ENCODE data around the gene ARL3.
"Not testable (repeated sequence)": the region's sequence is repeated elsewhere in the genome, so short reads cannot be mapped to it uniquely, and the experiment has no call there.

The ARL3 gene

GRCh38 chr10:102701796-102702195 is 12.4 kb downstream of the ARL3 start:
- FAIRE-seq, result no peak

GRCh38 chr10:102701272-102701671 is 12.9 kb downstream of the ARL3 start:
- no peak for FAIRE-seq

GRCh38 chr10:102698894-102699293 is 15.3 kb downstream of the ARL3 start:
- FAIRE-seq, result no peak

DNA sequence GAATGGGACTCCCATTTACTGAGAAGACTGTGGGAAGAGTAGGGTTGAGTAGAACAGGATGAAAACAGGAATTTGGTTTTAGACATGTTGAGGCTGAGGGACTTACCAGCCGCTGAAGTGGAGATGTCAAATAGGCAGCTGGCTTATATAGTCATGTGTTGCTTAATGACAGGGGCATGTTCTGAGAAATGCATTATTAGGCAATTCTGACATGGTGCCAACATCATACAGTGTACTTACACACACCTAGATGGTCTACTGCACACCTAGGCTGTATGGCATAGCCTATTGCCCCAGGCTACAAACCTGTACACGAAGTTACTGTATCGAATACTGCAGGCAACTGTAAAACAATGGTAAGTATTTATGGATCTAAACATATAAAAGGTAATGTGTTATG is 17.5 kb downstream of the ARL3 start:
- FAIRE-seq, result no peak

DNA sequence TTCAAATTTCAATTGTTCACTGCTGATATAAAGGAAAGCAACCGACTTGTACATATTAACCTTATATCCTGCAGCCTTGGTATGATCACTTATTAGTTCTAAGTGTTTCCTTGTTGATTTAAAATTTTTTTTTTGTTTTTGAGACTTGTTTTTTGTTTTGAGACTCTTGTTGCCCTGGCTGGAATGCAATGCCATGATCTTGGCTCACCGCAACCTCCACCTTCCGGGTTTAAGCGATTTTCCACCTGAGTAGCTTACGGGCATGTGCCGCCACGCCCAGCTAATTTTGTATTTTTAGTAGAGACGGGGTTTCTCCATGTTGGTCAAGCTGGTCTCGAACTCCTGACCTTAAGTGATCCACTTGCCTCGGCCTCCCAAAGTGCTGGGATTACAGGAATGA is 18.8 kb downstream of the ARL3 start:
- FAIRE-seq, result not testable (repeated sequence)

DNA sequence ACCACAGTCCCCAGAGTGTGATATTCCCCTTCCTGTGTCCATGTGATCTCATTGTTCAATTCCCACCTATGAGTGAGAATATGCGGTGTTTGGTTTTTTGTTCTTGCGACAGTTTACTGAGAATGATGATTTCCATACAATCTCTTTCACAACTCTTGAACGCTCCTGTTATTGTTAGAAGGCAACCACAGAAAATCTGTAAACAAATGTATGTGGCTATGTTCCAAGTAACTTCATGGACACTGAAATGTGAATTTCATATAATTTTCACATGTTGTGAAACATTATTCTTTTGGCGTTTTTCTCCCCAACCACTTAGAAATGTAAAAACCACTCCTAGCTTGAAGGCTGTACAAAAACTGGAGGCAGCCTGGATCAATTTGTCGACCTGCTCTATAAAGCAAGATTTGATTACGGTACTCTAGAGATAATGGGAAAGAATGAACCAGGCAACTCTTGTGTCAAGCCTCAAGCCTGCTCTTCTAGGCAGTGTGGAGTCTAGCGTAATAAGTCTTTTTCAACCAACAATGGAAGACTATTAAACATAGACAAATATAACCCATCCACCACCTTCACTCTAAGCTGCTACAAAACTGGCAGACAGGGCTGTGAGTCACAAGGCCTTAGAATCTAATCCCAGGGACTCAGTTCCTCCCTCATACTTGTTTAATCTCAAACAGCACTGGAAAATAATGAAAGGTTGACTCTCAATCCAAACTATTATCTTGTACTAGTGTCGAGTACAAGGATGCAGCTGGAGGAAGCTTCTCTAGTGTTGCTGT is 22.7 kb downstream of the ARL3 start:
- FAIRE-seq, result no peak

GRCh38 chr10:102683736-102684135 is 30.5 kb downstream of the ARL3 start:
- FAIRE-seq, result no peak

- no peak for FAIRE-seq
These were observed 31.2 kb downstream of the ARL3 start for GRCh38 chr10:102682981-102683380.

DNA sequence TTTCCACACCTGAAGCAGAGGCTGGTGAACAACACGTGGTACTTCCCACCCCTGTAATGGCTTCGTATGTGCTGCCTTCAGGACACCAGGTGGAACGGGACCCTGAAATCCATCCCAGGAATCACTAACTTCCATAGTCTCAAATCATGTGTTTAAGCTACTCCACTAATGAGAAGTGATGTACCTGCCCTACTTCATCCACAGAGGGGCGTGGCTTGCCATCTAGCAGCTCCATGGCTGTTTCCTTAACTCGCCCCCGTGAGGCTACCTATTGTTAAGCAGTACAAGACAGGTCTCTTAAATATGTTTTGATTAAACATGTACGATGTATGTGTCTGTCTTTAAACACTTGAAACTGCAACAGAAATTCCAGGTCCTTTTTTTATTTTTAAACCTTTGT is 31.8 kb downstream of the ARL3 start:
- no peak for FAIRE-seq

- FAIRE-seq, result no peak
These were observed 32.5 kb downstream of the ARL3 start for GRCh38 chr10:102681696-102682095.

- FAIRE-seq, result no peak
These were observed 34.6 kb downstream of the ARL3 start for GRCh38 chr10:102679596-102679995.

GRCh38 chr10:102678842-102679289 is 35.3 kb downstream of the ARL3 start:
- FAIRE-seq, result no peak

- FAIRE-seq, result no peak
These were observed 36.2 kb downstream of the ARL3 start for GRCh38 chr10:102678068-102678400.

DNA sequence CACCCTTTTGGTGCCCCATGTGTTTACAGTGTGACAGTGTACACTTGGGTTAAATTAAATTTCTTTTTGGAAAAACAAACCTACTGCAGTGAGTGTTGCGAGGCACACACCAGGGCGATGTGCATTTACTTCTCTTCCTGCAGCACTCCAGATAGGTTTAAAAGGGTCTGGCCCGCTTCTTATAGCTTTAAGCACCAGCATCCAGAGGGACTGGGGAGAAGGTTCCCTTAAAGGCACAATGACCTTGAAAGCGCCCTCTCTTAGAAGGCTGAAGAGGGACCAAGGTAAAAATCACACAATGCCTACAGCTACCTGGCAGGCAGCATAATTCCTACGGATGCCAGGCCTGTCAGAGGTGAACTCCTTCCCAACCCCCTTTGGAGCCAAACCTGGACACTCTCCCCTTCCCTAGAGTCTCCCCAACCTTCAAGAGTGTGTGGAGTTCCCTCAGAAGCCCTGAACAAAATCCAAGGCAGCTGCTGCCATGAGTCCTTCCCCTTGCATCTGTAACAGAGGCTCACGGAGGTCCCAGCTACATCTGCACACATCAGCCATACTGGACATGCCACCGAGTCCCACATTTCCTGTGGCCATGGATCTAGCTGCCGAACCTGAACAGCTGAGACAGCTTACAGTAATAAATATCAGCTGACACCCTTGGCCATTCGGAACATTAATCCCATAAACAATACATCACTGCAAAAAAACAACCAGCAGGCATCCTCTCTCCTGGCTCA is 36.7 kb downstream of the ARL3 start:
- FAIRE-seq, result no peak

- FAIRE-seq, result no peak
These were observed 37.5 kb downstream of the ARL3 start for GRCh38 chr10:102676534-102677315.

DNA sequence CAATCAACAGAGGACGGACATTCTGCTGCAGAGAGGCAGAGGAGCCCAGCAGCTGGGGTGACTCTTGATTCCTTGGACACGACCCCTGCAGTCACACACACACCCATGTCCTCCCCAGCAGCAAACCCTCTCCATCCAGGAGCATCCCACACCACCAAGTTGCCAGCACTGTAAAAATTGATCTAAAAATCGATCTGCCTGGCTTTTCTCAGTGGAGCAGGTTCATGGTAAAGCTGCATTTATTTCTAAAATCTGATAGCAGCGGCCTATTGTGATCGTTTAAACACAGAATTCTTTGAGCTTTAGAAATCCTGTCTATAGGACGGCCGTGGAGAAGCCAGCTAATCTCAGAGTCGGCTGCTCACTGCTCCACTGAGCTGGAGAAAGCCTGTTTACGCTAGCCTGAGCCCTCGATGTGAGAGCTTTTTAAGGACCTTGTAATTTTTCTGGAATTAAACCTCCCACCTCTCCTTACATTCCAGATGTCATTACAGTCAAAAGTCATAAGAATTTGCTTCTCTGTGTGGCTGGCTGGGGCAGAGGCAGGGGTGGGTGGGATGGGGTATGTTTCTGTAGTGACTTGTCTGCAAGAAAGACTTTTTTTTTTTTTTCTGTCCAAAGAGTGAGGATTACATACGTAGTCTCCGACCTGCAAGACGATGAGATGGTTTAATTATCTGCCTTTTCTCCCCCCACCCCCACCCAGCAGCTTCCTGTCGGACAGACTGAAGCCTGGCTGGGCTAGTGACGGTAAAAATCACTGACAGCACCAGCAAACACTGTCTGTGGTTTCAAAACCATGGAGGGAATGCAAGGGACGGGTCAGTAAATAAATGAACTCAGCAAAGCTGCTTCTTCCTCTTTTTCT is 38.3 kb downstream of the ARL3 start:
- no peak for FAIRE-seq

GRCh38 chr10:102675011-102675665 is 39.1 kb downstream of the ARL3 start:
- no peak for FAIRE-seq

DNA sequence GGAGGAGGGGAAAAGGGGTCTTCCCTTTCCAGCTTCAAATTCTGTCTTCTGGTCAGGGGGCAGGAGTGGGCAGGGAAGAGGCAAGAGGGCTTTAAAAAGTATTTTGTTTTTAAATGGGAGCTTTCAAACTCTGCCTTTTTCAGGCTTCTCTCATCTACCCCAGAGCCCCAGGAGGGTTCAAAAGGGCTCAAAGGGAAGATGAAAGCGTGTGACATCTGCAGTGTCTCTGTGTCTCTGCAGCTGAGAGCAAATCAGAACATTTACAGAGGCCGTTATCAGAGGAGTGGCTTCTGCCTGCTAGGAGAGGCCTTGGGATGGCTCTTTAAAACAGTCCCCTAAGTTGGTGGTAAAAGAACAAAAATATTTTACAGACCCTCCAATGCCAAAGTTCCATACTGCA is 39.6 kb downstream of the ARL3 start:
- FAIRE-seq, result no peak

DNA sequence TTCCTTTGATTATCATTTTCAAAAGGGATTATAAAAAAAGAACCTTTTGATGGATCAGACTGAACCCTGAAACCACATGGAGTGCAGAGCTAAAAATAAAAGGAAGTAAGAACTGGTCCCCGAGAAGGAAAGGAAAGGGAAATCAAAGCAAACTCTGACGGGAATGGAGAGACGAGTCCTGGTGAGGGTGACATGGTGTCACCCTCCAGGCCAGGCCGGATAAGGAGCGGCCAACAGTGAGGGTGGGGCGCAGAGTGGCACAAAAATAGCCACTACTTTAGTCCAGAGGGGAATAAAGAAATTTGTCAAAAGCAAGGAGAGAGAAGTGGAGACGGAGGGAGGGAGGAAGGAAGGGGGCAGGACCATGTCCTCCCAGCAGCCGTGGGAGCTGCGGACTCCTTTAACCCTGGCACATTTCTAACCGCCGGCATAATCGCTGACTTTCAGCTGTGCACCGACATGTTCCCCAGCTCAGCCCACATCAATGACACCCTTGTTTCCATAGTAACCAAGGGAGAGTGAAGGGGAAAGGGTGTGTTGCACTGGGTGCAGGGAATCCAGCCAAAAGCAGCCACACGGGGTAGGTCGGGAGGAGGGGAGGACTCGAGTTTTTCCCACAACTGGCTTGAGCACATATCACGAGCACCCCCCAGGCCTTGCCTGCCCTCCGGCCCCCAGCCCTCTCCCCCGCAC is 40.2 kb downstream of the ARL3 start:
- no peak for FAIRE-seq

DNA sequence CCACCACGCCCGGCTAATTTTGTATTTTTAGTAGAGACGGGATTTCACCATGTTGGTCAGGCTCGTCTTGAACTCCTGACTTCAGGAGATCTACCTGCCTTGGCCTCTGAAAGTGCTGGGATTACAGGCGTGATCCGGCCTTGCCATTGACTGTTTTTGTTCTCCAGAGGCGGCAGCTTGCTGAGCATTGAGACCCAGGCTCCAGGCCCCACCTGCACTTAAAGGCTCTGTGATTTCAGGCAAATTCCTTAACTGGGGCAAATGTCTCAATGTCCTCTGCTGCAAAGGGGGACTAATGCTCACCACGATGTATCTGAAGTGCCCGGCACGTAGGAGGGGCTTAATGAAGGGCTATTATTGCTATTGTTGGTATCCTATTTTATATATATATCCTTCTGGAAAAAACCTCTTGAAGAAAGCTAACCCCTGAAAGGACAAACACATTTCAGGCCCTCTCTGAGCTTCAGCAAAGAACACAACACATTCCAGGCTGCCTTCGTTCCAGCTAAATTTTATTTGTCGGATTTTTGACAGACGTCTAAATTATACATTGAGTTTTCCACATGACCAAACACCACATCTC is 40.9 kb downstream of the ARL3 start:
- no peak for FAIRE-seq

DNA sequence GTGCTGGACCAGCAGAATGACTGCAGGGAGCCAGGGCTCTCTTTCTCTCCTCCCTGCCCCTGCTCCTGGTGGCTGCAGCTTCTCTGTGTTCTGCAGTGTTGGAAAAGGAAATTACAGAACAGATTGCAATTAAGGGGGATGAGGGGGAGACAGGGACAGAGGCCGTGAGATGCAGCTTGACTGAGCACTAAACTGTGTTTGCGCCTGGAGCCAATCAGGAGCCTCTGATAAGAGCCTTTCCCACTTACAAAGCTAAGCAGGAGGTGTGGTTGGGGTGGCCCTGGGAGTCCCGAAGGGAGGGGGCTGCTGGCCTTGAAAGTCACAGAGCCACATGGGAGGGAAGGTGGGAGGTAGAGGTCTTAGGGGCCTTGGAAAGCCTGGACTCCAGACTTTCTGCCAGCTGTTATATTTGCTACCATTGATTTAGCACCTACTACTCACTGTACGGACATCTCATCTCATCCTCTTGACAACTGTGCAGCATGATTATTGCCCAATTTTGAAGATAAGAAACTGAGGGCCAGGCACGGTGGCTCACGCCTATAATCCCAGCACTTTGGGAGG is 43.2 kb downstream of the ARL3 start:
- FAIRE-seq, result no peak

Measured in A204.1 (cell line).